Bronchial epithelial cell (primary cell): Measurements from ENCODE around the gene ZNF467. TPM values are rescaled to one million over a fixed set of nuclear protein-coding genes. Genes with fewer than 3 reads are reported as not detected.

Experiments
- DNase-seq: peaks from one replicate; pipeline ENCODE4 v3.0.0-alpha.2; 2010; ENCODE audit warnings: low read depth
- FAIRE-seq: peaks from 2 replicates; lab custom pipeline; 2011; peaks lifted over from hg19 to GRCh38; lab: Jason Lieb, UNC
- H3K27me3 ChIP-seq: 2 replicates; pipeline ENCODE4 v1.5.1; 2011; ENCODE audit warnings: low read length; ENCODE audit not compliant: control insufficient read depth, insufficient read depth
- H3K36me3 ChIP-seq: 2 replicates; pipeline ENCODE4 v1.5.1; 2011; ENCODE audit warnings: low read length; ENCODE audit not compliant: control insufficient read depth, insufficient read depth
- H3K4me3 ChIP-seq: 2 replicates; pipeline ENCODE4 v1.5.1; 2011; ENCODE audit warnings: mild to moderate bottlenecking, low read depth, low read length, control low read depth
- total RNA-seq: library from RNA; depleted of rRNA; stranded (reverse); fragments of >200 nt; gene quantifications from 2 replicates; pipeline ENCODE4 v1.2.1, GENCODE V29; 2014
- TF ChIP-seq, protein P1 (sequence below): IDR thresholded peaks from 2 replicates; pipeline ENCODE4 v1.5.1; 2011; ENCODE audit warnings: mild to moderate bottlenecking, moderate library complexity, low read length, control low read depth, inconsistent platforms; ENCODE audit not compliant: insufficient read depth, severe bottlenecking

The ZNF467 gene
- total RNA-seq, 1 donor from 2014 or later: 0.26 TPM

DNA sequence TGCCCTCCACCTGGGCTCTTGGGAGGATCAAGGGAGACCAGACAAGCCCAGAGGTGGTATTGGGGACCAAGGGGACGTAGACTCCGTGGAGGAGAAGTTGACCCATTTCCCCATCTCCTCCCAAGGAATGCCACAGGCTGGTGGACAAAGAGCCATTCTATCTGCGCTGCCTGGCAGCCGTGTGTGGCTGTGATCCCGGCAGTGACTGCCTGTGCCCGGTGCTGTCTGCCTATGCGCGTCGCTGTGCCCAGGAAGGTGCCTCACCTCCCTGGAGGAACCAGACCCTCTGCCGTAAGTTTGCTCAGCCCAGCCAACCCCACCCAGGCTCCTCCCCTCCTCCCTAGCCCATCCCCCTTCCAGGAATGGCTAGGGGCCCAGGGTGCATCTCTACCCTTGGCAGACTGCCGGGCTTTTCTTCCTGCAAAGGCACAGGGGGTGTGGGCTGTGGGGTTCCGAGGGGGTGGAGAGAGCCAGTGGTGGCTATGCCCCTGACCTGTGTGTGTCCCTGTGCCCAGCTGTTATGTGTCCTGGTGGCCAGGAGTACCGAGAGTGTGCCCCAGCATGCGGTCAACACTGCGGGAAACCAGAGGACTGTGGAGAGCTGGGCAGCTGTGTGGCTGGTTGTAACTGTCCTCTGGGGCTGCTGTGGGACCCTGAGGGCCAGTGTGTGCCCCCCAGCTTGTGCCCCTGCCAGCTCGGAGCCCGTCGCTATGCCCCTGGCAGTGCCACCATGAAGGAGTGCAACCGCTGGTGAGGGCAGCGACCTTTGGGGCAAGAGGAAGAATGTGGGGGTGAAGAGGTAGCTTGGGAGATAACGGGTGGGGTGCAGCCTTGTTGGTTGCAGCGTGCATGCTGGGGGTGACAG is 10.2 kb upstream of the ZNF467 start:
- FAIRE-seq (no peak), DNase-seq (no peak)
- Histone ChIP-seq H3K36me3 (no peaks in the 10 kb centered on the region), H3K27me3 (peaks cover 3% of the 10 kb centered on the region), H3K4me3 (no peak overlapping the region)
- TF ChIP-seq, protein P1, sequence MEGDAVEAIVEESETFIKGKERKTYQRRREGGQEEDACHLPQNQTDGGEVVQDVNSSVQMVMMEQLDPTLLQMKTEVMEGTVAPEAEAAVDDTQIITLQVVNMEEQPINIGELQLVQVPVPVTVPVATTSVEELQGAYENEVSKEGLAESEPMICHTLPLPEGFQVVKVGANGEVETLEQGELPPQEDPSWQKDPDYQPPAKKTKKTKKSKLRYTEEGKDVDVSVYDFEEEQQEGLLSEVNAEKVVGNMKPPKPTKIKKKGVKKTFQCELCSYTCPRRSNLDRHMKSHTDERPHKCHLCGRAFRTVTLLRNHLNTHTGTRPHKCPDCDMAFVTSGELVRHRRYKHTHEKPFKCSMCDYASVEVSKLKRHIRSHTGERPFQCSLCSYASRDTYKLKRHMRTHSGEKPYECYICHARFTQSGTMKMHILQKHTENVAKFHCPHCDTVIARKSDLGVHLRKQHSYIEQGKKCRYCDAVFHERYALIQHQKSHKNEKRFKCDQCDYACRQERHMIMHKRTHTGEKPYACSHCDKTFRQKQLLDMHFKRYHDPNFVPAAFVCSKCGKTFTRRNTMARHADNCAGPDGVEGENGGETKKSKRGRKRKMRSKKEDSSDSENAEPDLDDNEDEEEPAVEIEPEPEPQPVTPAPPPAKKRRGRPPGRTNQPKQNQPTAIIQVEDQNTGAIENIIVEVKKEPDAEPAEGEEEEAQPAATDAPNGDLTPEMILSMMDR: no peak

DNA sequence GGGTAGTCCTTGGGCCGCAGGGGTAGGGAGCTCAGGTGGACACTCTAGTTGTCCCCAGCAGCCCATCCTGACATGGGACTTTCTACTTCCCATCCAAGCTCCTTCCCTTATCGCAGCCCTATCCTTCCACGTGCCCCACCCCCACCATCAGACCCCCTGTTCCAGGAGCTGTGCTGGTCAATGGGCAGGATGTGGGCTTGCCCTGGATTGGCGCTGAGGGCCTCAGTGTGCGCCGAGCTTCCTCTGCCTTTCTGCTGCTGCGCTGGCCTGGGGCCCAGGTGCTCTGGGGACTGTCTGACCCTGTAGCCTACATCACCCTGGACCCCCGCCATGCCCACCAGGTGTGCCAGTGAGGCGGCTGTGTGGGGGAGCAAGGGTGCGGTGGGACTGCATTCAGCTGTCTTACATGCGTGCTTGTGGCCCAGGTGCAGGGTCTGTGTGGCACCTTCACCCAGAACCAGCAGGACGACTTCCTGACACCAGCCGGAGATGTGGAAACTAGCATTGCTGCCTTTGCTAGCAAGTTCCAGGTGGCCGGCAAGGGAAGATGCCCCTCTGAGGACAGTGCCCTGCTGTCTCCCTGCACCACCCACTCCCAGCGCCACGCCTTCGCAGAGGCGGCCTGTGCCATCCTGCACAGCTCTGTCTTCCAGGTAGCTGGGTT is 9.4 kb upstream of the ZNF467 start:
- H3K4me3 ChIP-seq: no peak overlapping the region
- DNase-seq (no peak), FAIRE-seq (no peak)
- peaks cover 5% of the 10 kb centered on the region for H3K27me3 ChIP-seq
- TF ChIP-seq, protein P1: no peak
- H3K36me3 ChIP-seq: no peaks in the 10 kb centered on the region

DNA sequence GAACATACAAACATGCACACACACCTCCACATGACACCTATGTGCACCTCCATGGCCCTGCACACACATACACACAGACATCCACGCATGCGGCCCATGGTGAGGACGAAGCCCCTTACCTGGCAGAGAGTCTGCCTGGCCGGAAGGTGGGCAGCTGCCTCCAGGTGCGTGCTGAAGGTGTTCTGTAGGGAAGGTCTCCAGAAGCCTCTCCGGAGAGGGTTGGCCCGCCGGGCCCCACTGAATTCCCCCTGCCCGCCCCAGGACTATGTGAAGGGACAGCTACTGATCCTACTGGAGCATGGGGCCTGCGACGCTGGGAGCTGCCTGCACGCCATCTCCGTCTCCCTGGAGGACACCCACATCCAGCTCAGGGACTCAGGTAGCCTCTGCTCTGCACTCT is 8.5 kb upstream of the ZNF467 start:
- TF ChIP-seq, protein P1: no peak
- peaks cover 8% of the 10 kb centered on the region for H3K27me3 ChIP-seq
- no peak for FAIRE-seq
- no peaks in the 10 kb centered on the region for H3K36me3 ChIP-seq
- H3K4me3 ChIP-seq: no peak overlapping the region
- no peak for DNase-seq

DNA sequence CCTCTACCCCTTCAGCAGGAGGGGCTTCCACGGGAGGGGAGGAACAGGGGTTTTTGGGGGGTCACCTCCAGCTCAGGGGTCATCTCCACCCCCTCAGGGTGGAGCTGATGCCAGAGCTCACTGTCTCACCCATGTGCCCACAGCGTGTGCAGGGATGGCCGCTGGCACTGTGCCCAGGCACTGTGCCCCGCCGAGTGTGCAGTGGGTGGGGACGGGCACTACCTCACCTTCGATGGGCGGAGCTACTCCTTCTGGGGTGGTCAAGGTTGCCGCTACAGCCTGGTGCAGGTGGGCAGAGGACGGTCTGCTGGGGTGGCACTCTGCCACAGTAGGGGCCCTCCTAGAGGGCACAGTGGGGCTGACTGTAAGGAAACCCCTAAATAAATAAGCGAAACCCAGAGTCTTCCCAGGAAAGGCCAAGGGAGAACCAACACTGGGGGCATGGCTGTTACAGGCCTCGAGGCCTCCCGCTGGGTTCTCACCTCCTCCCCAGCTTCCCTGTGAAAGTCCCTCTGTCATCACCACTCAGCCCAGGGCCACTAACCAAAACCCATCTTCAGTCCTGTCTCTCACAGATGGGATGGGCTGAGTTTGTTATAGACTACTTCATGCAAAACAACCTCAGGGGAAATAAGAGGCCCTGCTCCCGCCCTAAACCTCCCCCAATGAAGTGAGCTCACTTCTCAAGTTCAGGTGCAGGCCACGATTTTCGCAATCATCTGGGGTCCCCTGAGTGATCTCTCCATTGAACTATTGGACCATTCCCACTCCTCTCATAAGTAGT is 7.4 kb upstream of the ZNF467 start:
- no peaks in the 10 kb centered on the region for H3K36me3 ChIP-seq
- peaks cover 8% of the 10 kb centered on the region for H3K27me3 ChIP-seq
- DNase-seq (no peak), FAIRE-seq (peak; percentile 76)
- TF ChIP-seq, protein P1: no peak
- H3K4me3 ChIP-seq: no peak overlapping the region

DNA sequence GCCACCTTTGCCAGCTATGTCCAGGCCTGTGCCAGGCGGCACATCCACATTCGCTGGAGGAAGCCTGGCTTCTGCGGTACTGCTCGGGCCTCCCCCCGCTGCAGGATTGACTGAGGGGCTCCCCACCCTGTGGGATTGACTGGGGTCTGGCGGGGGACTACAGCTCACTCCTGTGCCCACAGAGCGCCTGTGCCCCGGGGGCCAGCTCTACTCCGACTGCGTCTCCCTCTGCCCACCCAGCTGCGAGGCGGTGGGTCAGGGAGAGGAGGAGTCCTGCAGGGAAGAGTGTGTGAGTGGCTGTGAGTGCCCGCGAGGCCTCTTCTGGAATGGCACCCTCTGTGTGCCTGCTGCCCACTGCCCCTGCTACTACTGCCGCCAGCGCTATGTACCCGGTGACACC is 6.7 kb upstream of the ZNF467 start:
- TF ChIP-seq, protein P1: no peak
- no peak for FAIRE-seq
- Histone ChIP-seq H3K36me3 (no peaks in the 10 kb centered on the region), H3K4me3 (no peak overlapping the region), H3K27me3 (peaks cover 8% of the 10 kb centered on the region)
- DNase-seq: no peak
